HepG2 (cell line): ENCODE measurements around the gene CCDC3. TPM values are rescaled to one million over a fixed set of nuclear protein-coding genes. Genes with fewer than 3 reads are reported as not detected.

Source experiments
- DNMT1 ChIP-seq: sonication (generic); formaldehyde crosslinking; IDR thresholded peaks from 2 replicates; pipeline ENCODE4 v1.5.1; 2020; ENCODE audit warnings: mild to moderate bottlenecking, missing genetic modification reagents
- ISX ChIP-seq: sonication (generic); formaldehyde crosslinking; conservative IDR thresholded peaks from 2 replicates; pipeline ENCODE4 v1.5.0; 2020; ENCODE audit warnings: missing genetic modification reagents
- PRMT3 ChIP-seq: sonication (generic); formaldehyde crosslinking; IDR thresholded peaks from 2 replicates; pipeline ENCODE4 v1.8.1; 2022; ENCODE audit warnings: low read depth, mild to moderate bottlenecking, moderate library complexity, missing genetic modification reagents, borderline replicate concordance
- ZBTB40 ChIP-seq, 2 experiments: fragments of 450-650 bp in 1 of 2; sonication (generic) in 1 of 2; formaldehyde crosslinking in 1 of 2; IDR thresholded peaks; 2 replicates each; pipeline versions ENCODE4 v1.6.1 to v1.8.0; 2016 to 2022; ENCODE audit warnings: antibody characterized with exemption in 1 of 2, mild to moderate bottlenecking in 1 of 2, missing genetic modification reagents in 1 of 2
- ZNF335 ChIP-seq: sonication (generic); formaldehyde crosslinking; IDR thresholded peaks from 2 replicates; pipeline ENCODE4 v1.4.0; 2020; ENCODE audit warnings: missing genetic modification reagents
- ZSCAN25 ChIP-seq: sonication (generic); formaldehyde crosslinking; IDR thresholded peaks from 2 replicates; pipeline ENCODE4 v1.8.0; 2022; ENCODE audit warnings: mild to moderate bottlenecking, missing genetic modification reagents
- polyA plus RNA-seq, 8 experiments: library from polyadenylated mRNA; depleted of rRNA in 3 of 8; stranded (reverse) in 7 of 8; unstranded in 1 of 8; fragments of >200 nt; fragmentation: Illumina TruSeq in 4 of 8; extraction: Trizol in 4 of 8; gene quantifications; 2 replicates each; pipeline versions ENCODE4 v1.2.1 to v1.2.3, GENCODE V29; 2011 to 2016; ENCODE audit warnings: low read depth in 4 of 8, missing spikeins in 1 of 8, mixed read lengths in 1 of 8; ENCODE audit not compliant: insufficient read depth in 1 of 8
- total RNA-seq, 5 experiments: library from RNA; depleted of rRNA; stranded (reverse); fragments of >200 nt; fragmentation: Illumina TruSeq; extraction: Trizol; gene quantifications; 2 replicates each; pipeline ENCODE4 v1.2.3, GENCODE V29; 2016; ENCODE audit warnings: low read depth in 1 of 5
- TF ChIP-seq, protein P1 (sequence below): sonication (generic); formaldehyde crosslinking; IDR thresholded peaks from 2 replicates; pipeline ENCODE4 v1.5.0; 2020; ENCODE audit warnings: missing genetic modification reagents
- TF ChIP-seq, protein P2 (sequence below), 2 experiments: sonication (generic) in 1 of 2; formaldehyde crosslinking in 1 of 2; IDR thresholded peaks; 2 replicates each; pipeline versions ENCODE4 v1.4.0 to v1.6.1; 2018 to 2020; ENCODE audit warnings: missing genetic modification reagents in 2 of 2, borderline replicate concordance in 1 of 2, low read depth in 1 of 2, mild to moderate bottlenecking in 1 of 2, missing biosample characterization in 1 of 2

CCDC3 gene
- total and polyA plus RNA-seq, 2 of the 13 experiments (the other 11 are each of a cell fraction or from before 2014, with no cell fraction given): not detected

- TF ChIP-seq ZBTB40 (IDR thresholded peaks at IDR 0.05) (no peak), ZBTB40 (CRISPR knock-in tag; IDR thresholded peaks at IDR 0.05) (no peak), ZSCAN25 (no peak), PRMT3 (CRISPR knock-in tag) (no peak), DNMT1 (CRISPR knock-in tag) (no peak), ISX (CRISPR knock-in tag) (no peak), ZNF335 (CRISPR knock-in tag) (no peak)
- TF ChIP-seq, protein P1, sequence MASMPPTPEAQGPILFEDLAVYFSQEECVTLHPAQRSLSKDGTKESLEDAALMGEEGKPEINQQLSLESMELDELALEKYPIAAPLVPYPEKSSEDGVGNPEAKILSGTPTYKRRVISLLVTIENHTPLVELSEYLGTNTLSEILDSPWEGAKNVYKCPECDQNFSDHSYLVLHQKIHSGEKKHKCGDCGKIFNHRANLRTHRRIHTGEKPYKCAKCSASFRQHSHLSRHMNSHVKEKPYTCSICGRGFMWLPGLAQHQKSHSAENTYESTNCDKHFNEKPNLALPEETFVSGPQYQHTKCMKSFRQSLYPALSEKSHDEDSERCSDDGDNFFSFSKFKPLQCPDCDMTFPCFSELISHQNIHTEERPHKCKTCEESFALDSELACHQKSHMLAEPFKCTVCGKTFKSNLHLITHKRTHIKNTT (CRISPR knock-in tag): no peak
- TF ChIP-seq, protein P2, sequence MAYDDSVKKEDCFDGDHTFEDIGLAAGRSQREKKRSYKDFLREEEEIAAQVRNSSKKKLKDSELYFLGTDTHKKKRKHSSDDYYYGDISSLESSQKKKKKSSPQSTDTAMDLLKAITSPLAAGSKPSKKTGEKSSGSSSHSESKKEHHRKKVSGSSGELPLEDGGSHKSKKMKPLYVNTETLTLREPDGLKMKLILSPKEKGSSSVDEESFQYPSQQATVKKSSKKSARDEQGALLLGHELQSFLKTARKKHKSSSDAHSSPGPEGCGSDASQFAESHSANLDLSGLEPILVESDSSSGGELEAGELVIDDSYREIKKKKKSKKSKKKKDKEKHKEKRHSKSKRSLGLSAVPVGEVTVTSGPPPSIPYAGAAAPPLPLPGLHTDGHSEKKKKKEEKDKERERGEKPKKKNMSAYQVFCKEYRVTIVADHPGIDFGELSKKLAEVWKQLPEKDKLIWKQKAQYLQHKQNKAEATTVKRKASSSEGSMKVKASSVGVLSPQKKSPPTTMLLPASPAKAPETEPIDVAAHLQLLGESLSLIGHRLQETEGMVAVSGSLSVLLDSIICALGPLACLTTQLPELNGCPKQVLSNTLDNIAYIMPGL (CRISPR knock-in tag; IDR thresholded peaks at IDR 0.05; ENCODE audit: borderline replicate concordance in 1 of 2, low read depth in 1 of 2): no peak
These were observed 21.3 kb downstream of the CCDC3 start (continued) for GRCh38 chr10:12980102-12980661.
